HepG2 (cell line): Measurements from ENCODE around the gene PIK3CB. TPM values are rescaled to one million over a fixed set of nuclear protein-coding genes. Genes with fewer than 3 reads are reported as not detected.
"Not testable (repeated sequence)": the region's sequence is repeated elsewhere in the genome, so short reads cannot be mapped to it uniquely, and the experiment has no call there.

Experiments
- ATAC-seq: fragments of 200-7000 bp; cut with Tn5 transposase; 3 replicates; pipeline ENCODE4 v1.9.1; 2020; ENCODE audit warnings: mild to moderate bottlenecking, moderate library complexity
- BruUV-seq: library from RNA; stranded (reverse); fragments of 400-500 nt; replicated peaks from 2 replicates; lab custom pipeline; 2021; lab: Mats Ljungman, UMichigan
- CTCF ChIA-PET: fragments of 300-600 bp; formaldehyde crosslinking; extraction: SDS; loops from one replicate; lab custom pipeline; 2021; ENCODE audit warnings: low total read pairs, inconsistent platforms, low intra/inter-chr PET ratio; lab: Yijun Ruan, JAX
- POLR2A ChIA-PET: fragments of 350-600 bp; sonication (Branson Sonifier 250); formaldehyde crosslinking; loops from one replicate; lab custom pipeline; 2020; ENCODE audit warnings: antibody characterized with exemption, inconsistent platforms; lab: Yijun Ruan, JAX
- DNase-seq: peaks from one replicate; pipeline ENCODE4 v3.0.0-alpha.2; 2015; ENCODE audit warnings: low spot score
- FAIRE-seq: peaks from 3 replicates; lab custom pipeline; 2011; peaks lifted over from hg19 to GRCh38; lab: Jason Lieb, UNC
- H2AFZ ChIP-seq: one replicate; pipeline ENCODE4 v1.6.1; 2011; ENCODE audit warnings: low read length, inconsistent platforms
- H3K27ac ChIP-seq: fragments of 300-600 bp; 3 replicates; pipeline ENCODE4 v1.8.0; 2011; ENCODE audit warnings: mixed run types, mild to moderate bottlenecking, mixed read lengths, low read length, inconsistent platforms; ENCODE audit not compliant: insufficient read depth; ENCODE audit errors: extremely low read length
- H3K27me3 ChIP-seq, 2 experiments: fragments of 200-600 bp in 1 of 2; 2 replicates in 1 of 2; 3 replicates in 1 of 2; pipeline versions ENCODE4 v1.6.0 to v1.8.0; 2011; ENCODE audit warnings: low read length in 2 of 2, mild to moderate bottlenecking in 2 of 2, moderate library complexity in 2 of 2, inconsistent platforms in 1 of 2; ENCODE audit not compliant: insufficient read depth in 2 of 2, control insufficient read depth in 1 of 2
- H3K36me3 ChIP-seq, 2 experiments: fragments of 200-600 bp in 1 of 2; replicated peaks in 1 of 2; 2 replicates in 1 of 2; 3 replicates in 1 of 2; pipeline versions ENCODE4 v1.5.1 to v1.8.0; 2011; ENCODE audit warnings: low read length in 2 of 2, inconsistent platforms in 1 of 2; ENCODE audit not compliant: insufficient read depth in 2 of 2, control insufficient read depth in 1 of 2
- H3K4me1 ChIP-seq: 2 replicates; pipeline ENCODE4 v1.5.1; 2012; ENCODE audit warnings: low read length, inconsistent platforms; ENCODE audit not compliant: insufficient read depth
- H3K4me2 ChIP-seq: 2 replicates; pipeline ENCODE4 v1.6.0; 2011; ENCODE audit warnings: low read depth, low read length, inconsistent platforms
- H3K4me3 ChIP-seq, 3 experiments: fragments of 200-600 bp in 1 of 3; sonication (generic), shearing (Covaris generic) in 1 of 3; replicated peaks in 1 of 3; 2 replicates each; pipeline ENCODE4 v1.5.1; 2011 to 2016; ENCODE audit warnings: low read length in 3 of 3, inconsistent platforms in 2 of 3, low read depth in 2 of 3, mild to moderate bottlenecking in 2 of 3, control low read depth in 1 of 3, mixed read lengths in 1 of 3; ENCODE audit not compliant: insufficient read depth in 1 of 3
- H3K79me2 ChIP-seq: one replicate; pipeline ENCODE4 v1.6.1; 2011; ENCODE audit warnings: low read length, inconsistent platforms; ENCODE audit not compliant: insufficient read depth
- H3K9ac ChIP-seq: 2 replicates; pipeline ENCODE4 v1.6.0; 2011; ENCODE audit warnings: mild to moderate bottlenecking, low read depth, low read length, inconsistent platforms; ENCODE audit not compliant: insufficient read depth
- H3K9me3 ChIP-seq: 2 replicates; pipeline ENCODE4 v1.5.1; 2012; ENCODE audit warnings: mild to moderate bottlenecking, low read length
- H4K20me1 ChIP-seq: 2 replicates; pipeline ENCODE4 v1.6.0; 2011; ENCODE audit warnings: inconsistent platforms, mild to moderate bottlenecking, low read length, moderate library complexity; ENCODE audit not compliant: insufficient read depth
- ZBTB38 ChIP-seq: sonication (generic); formaldehyde crosslinking; IDR thresholded peaks from 2 replicates; pipeline ENCODE4 v1.5.1; 2020; ENCODE audit warnings: mild to moderate bottlenecking, missing genetic modification reagents
- ZNF121 ChIP-seq: sonication (generic); formaldehyde crosslinking; IDR thresholded peaks from 2 replicates; pipeline ENCODE4 v1.5.0; 2020; ENCODE audit warnings: mild to moderate bottlenecking, missing genetic modification reagents
- WGBS: methylation state at CpG from one replicate; pipeline ENCODE4 v1.1.6; 2017; ENCODE audit warnings: low lambda C conversion rate; 5-methylcytosine and 5-hydroxymethylcytosine counted together
- in situ Hi-C: cut with HindIII; loops from 2 replicates; pipeline ENCODE4 v1.10.0; 2017; ENCODE audit warnings: low pct_unique_long_range_greater_than_20kb; ENCODE audit not compliant: extremely low pct_ligation_motif_present
- intact Hi-C: fragments of 100-400 bp; cut with micrococcal nuclease; formaldehyde crosslinking; loops from one replicate; pipeline ENCODE4 v1.10.0; 2022; ENCODE audit not compliant: unreplicated experiment
- polyA plus RNA-seq, 8 experiments: library from polyadenylated mRNA; depleted of rRNA in 3 of 8; stranded (reverse) in 7 of 8; unstranded in 1 of 8; fragments of >200 nt; fragmentation: Illumina TruSeq in 4 of 8; extraction: Trizol in 4 of 8; gene quantifications; 2 replicates each; pipeline versions ENCODE4 v1.2.1 to v1.2.3, GENCODE V29; 2011 to 2016; ENCODE audit warnings: low read depth in 4 of 8, missing spikeins in 1 of 8, mixed read lengths in 1 of 8; ENCODE audit not compliant: insufficient read depth in 1 of 8
- total RNA-seq, 5 experiments: library from RNA; depleted of rRNA; stranded (reverse); fragments of >200 nt; fragmentation: Illumina TruSeq; extraction: Trizol; gene quantifications; 2 replicates each; pipeline ENCODE4 v1.2.3, GENCODE V29; 2016; ENCODE audit warnings: low read depth in 1 of 5

PIK3CB gene
- total and polyA plus RNA-seq, 2 of the 13 experiments (the other 11 are each of a cell fraction or from before 2014, with no cell fraction given): 6.6 to 18.7 TPM

DNA sequence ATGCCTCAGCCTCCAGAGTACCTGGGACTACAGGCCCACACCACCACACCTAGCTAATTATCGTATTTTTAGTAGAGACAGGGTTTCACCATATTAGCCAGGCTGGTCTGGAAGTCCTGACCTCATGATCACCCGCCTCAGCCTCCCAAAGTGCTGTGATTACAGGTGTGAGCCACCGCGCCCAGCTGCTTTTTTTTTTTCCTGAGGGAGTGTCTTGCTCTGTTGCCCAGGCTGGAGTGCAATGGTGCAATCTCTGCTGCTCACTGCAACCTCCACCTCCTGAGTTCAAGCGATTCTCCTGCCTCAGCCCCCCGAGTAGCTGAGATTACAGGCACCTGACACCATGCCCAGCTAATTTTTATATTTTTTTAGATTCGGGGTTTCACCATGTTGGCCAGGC is 3.7 kb upstream of the PIK3CB start:
- H3K79me2 ChIP-seq: peaks cover 13% of the 10 kb centered on the region
- BruUV-seq, H3K4me2 ChIP-seq, H3K36me3 ChIP-seq, H3K27ac ChIP-seq, H3K9ac ChIP-seq, ATAC-seq, H3K27me3 ChIP-seq, H3K9me3 ChIP-seq, CTCF ChIA-PET, in situ Hi-C loops, H3K4me3 ChIP-seq, H4K20me1 ChIP-seq, DNase-seq, H2AFZ ChIP-seq, FAIRE-seq: not testable (repeated sequence)
- TF ChIP-seq ZNF121 (CRISPR knock-in tag): peak; percentile 80
- peaks cover 38% of the 10 kb centered on the region for H3K4me1 ChIP-seq
- intact Hi-C loops: loop anchor here (10.0 kb wide), 1 partner anchor 64 kb away; no protein-coding TSS in a partner anchor
- WGBS: 78% methylated on average over 7 of the region's 7 CpGs
- POLR2A ChIA-PET: interaction anchor here (0.6 to 1.2 kb wide), 2 partner anchors 25 to 77 kb away, joined by 3 to 4 read pairs; no protein-coding TSS in a partner anchor

DNA sequence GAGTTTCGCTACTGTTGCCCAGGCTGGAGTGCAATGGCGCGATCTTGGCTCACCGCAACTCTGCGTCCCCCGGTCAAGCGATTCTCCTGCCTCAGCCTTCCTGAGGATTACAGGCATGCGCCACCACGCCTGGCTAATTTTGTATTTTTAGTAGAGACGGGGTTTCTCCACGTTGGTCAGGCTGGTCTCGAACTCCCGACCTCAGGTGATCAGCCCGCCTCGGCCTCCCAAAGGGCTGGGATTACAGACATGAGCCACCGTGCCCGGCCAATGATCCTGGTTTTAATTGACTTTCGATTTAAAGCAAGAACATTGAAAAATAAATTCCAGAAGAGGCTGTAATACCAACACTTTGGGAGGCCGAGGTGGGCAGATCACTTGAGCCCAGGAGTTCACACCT is 1.1 kb upstream of the PIK3CB start:
- H4K20me1 ChIP-seq, H3K9me3 ChIP-seq, ATAC-seq, H3K9ac ChIP-seq, DNase-seq, FAIRE-seq, BruUV-seq, H3K36me3 ChIP-seq, H2AFZ ChIP-seq, in situ Hi-C loops, H3K27me3 ChIP-seq: not testable (repeated sequence)
- peaks cover 33% of the 10 kb centered on the region for H3K79me2 ChIP-seq
- WGBS: 95% methylated on average over 19 of the region's 19 CpGs
- TF ChIP-seq ZBTB38 (CRISPR knock-in tag): peak; percentile 48; the same call in 1 of the 2 replicates
- ChIA-PET POLR2A (interaction anchor here (0.8 to 4.7 kb wide), 8 partner anchors 10 to 80 kb away, joined by 3 to 49 read pairs (median 12); no protein-coding TSS in a partner anchor), CTCF (interaction anchor here (3.0 kb wide), 1 partner anchor 80 kb away, joined by 39 read pairs; no protein-coding TSS in a partner anchor)
- H3K4me1 ChIP-seq: peaks cover 41% of the 10 kb centered on the region
- H3K4me2 ChIP-seq: peak overlapping the region; percentile 91; the same call in 1 of the 2 replicates
- intact Hi-C loops: loop anchor here (1.0 to 10.0 kb wide), 3 partner anchors 10 to 137 kb away; no protein-coding TSS in a partner anchor
- peak overlapping the region; percentile 95 for H3K27ac ChIP-seq
- peak overlapping the region in 1 of 3 experiments; percentile 94; a peak in 1 of 6 replicates for H3K4me3 ChIP-seq
